NCI-H1105 (cell line): ENCODE data around the gene UTP15.
A peak's percentile ranks its signal among the peaks of the same experiment; 100 is the strongest.

Experiments
- DNase-seq: peaks from one replicate; lab custom pipeline; 2025; lab: John Stamatoyannopoulos, UW

Gene UTP15

DNA sequence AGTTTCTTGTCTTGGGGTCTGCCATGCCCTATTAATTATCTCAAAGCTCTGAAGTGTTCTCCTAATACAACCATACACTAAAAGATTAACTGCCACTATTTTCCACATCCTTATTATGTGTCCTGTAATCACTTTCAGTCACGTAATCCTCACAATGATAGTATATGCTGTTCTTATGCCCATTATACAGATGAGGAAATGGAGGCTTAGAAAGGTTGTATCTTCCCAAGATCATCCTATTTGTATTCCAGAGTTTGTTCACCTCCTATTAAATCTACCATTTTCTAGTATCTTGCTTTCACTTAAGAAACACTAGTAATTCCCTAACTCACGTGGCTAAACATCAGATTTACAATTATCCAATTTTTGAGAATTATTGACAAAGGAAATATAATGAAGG lies 57.5 kb downstream of the UTP15 start:
- no peak for DNase-seq

DNA sequence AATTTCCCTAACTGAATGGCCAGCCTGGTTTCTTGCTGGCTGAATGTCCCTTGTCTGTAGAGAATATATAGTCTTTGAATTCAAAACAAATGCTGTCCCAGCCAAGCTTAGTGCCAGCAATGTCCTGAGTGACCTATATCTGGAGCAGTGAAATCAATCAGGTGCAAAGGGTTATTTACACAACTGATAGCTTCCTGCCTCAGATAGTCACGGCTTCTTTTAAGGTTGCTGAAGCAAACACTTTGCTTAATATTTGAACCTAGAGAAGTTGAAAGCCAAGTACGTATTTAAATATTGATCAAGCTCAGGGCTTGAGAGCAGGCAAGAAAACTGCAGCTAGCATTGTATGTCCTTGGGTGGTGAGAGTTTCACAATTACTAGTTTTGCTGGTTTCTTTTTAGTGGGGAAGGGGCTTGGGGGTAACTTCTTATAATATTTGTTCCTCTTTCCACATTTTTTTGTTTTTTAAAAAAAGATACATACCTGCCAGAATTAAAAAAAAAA lies 58.4 kb downstream of the UTP15 start:
- DNase-seq: no peak

DNA sequence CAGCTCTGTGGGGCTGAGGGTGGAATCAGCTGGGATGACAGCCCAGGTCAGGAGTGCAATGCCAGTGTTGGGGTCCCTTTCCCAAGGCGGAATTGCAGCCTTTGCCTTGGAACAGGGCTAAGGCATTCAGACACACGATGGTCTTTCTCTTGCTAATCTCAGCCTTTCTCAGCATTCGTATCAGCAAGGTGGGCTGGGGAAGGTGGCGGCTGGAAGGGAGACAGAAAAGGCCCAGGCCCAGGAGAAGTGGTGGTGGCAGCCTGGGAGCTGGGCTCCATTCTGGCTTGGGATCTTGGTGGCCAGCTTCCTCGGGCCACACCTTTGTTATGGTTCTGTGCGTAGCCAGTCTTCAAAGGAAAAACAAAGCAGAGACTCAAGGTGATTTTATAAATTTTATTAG lies 59.3 kb downstream of the UTP15 start:
- DNase-seq: no peak

DNA sequence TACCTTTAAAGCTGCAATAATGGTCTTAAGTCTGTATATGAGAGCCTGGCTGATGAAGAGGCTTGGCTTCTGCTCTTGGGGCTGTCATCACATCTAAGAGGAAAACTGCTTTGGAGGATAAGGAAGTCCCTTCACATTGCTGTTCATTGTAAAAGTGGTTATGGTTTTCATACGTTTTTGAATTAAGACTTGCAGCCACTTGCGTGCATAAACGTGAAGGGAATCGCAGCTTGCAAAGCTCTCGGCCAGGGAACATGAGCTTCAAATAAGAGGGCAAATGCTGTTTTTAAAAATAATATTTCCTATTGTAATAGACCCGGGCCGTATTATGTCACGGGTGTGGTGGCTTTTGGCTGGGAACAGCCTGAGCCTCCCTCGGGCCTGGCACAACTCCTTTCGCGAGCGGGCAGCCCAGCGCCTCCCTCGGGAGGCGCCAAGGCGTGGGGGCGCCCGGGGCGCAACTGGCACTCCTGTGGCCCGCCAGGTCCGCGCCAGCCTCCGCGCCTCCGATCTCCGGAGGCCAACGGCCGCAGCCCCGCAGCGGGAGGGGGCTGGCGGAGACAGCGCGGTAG lies 59.9 kb downstream of the UTP15 start:
- no peak for DNase-seq

DNA sequence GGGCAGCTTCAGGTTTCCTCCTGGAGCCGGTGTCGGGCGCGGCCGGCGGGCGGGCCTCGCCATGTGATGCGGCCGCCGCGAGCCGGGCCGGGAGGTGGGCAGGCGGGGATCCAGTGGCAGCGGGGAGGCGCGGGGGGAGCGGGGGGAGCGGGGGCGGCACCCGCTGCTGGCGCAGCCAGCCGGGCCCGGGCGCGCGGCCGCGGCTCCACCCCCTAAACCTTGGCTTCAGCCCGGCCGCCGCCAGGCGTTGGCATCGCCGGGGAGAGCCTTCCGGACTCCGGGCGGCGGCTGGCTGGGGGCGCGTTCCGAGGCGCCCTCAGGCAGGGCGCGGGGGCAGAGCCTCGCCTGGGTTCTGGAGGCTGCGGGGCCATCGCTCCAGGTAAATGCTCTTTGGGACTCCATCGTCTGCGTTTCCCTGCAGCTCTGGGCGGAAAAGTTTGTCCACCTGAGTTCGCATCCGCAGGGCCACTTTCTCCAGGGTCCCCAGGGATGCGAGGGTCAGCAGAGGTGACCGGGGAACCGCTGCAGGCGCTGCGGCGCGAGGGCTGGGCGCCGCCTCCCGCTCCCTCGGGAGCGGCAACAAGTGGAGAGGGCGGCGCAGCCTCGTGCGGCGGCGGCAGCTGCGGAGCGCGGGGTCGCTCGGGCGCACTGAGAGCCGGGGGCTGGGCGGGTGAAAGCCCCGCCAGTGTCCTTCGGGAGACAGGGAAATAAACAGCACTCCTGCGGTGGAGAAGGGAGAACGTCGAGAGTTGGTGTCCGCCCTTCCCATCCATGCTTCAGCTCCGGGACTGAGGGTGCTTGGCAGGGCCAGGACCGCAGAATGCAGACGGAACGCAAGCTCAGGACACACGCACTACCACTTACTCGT lies 60.6 kb downstream of the UTP15 start, which contains the start of gene ARHGEF28:
Gene ARHGEF28, plus strand, starts transcription at position 253 of the 868 bp plus-strand sequence. CDS start 58,656 bp downstream, outside the sequence.
- peak; percentile 31 for DNase-seq

DNA sequence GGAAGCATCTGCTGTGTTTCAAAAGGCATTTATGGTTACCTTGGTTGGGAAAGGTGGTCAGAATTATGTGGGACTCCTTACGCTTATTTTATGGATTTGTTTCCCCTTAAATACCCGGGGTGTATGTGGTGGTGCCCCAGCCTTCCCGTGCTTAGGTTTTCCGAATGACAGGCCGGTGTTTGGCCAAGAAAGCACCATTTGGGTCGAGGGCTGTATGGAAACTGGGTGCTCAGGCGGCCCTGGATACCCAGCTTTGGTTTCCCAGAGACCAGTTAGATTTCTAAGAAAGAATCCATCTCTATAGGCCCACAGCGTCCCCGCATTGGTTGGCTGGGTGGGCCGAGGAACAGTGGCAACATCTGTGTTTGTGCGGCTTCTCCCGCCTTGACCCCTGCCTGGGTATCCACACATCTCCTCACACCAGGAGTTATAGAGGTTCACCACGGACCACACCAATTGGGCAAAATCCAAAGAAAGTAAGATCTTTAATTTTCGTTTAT lies 61.3 kb downstream of the UTP15 start:
- DNase-seq: no peak

DNA sequence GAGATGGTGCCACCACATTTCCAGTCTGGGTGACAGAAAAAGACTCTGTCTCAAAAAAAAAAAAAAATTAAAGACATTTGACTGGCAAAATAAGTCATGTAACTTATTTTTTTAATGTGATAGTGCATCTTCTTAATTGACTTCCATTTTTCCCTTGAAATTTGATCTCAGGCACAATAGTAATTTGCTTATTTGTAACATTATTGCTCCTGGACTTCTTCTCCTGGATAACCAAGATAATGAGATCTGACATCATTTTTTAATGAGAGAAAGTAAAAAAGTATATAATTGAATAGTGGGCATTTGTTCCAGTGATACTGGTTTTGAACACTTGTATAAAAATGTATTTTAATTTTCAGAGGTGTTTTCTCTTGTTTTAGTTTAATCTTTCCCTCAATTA lies 63.9 kb downstream of the UTP15 start:
- no peak for DNase-seq

DNA sequence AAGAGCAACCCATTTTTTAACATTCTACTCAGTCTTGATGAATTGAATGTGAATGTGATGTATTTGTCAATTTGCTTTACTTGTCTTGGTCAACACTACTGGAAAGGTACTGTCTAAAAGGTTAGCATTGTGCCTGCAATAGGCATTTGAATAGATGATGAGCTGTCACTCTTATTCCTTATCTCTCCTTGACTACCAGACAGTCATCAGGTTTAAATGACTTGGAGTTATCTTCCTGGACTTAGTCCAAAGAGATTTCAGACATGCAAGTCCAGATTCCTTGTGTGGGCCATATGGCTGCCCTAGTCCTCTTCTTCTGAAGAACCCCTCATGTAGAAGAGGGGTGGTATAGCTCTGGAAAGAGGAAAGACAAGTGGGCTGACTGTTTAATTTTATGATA lies 65.2 kb downstream of the UTP15 start:
- no peak for DNase-seq

DNA sequence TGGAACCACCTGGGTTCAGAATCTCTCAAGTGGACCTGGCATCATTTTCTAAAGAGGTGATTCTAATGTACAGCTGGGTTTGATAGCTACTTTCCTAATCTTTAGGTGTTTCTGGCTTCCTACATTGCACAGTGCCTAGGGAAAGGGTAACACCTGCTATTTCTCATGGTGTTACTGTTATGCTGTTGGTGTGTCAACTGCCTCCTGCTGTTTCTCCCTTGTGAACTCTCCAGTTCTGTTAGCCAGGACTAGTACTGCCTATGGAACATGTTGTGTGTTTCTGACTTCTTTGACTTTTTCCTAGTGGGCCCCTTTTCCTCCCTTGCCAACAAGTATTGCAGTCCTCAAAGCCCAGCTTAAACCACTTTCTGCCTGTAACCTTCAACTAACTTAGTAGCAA lies 66.0 kb downstream of the UTP15 start:
- DNase-seq: no peak
